ENCODE measurements around the gene ATP6V1G2. TPM values are rescaled to one million over a fixed set of nuclear protein-coding genes. Genes with fewer than 3 reads are reported as not detected.

Gene ATP6V1G2
- total RNA-seq, 1 experiment from 2014 or later = 1.2 TPM

GRCh38 chr6:31579119-31579505 lies 32.7 kb upstream of the ATP6V1G2 start:
- Mint-ChIP-seq H3K4me3 (ENCODE audit: unreplicated experiment) (no peak overlapping the region), H3K9me3 (ENCODE audit: unreplicated experiment) (no peaks in the 10 kb centered on the region), H3K27ac (ENCODE audit: low read depth, unreplicated experiment) (no peak overlapping the region), H3K4me1 (ENCODE audit: insufficient read depth, unreplicated experiment) (peaks cover 10% of the 10 kb centered on the region), H3K27me3 (ENCODE audit: insufficient read depth, unreplicated experiment) (peaks cover 7% of the 10 kb centered on the region), H3K36me3 (ENCODE audit: insufficient read depth, unreplicated experiment) (peaks cover 7% of the 10 kb centered on the region)
- no TSS peak for BruUV-seq (replicated peaks)
- intact Hi-C loops (cut with micrococcal nuclease) = no loop called here
- CTCF ChIA-PET = interaction anchor here (0.9 to 18.9 kb wide), 3 partner anchors 18 to 48 kb away, joined by 3 to 215 read pairs (median 4); partner anchors contain the start of gene NCR3
- POLR2A ChIA-PET = interaction anchor here (1.1 to 1.7 kb wide), 3 partner anchors 30 to 38 kb away, joined by 3 to 10 read pairs (median 4); partner anchors contain the start of genes ATP6V1G2 and DDX39B
- TF ChIP-seq, protein P1, sequence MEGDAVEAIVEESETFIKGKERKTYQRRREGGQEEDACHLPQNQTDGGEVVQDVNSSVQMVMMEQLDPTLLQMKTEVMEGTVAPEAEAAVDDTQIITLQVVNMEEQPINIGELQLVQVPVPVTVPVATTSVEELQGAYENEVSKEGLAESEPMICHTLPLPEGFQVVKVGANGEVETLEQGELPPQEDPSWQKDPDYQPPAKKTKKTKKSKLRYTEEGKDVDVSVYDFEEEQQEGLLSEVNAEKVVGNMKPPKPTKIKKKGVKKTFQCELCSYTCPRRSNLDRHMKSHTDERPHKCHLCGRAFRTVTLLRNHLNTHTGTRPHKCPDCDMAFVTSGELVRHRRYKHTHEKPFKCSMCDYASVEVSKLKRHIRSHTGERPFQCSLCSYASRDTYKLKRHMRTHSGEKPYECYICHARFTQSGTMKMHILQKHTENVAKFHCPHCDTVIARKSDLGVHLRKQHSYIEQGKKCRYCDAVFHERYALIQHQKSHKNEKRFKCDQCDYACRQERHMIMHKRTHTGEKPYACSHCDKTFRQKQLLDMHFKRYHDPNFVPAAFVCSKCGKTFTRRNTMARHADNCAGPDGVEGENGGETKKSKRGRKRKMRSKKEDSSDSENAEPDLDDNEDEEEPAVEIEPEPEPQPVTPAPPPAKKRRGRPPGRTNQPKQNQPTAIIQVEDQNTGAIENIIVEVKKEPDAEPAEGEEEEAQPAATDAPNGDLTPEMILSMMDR (IDR thresholded peaks at IDR 0.05; ENCODE audit: unreplicated experiment) = no peak
- no peak for DNase-seq (ENCODE audit: unreplicated experiment)

DNA sequence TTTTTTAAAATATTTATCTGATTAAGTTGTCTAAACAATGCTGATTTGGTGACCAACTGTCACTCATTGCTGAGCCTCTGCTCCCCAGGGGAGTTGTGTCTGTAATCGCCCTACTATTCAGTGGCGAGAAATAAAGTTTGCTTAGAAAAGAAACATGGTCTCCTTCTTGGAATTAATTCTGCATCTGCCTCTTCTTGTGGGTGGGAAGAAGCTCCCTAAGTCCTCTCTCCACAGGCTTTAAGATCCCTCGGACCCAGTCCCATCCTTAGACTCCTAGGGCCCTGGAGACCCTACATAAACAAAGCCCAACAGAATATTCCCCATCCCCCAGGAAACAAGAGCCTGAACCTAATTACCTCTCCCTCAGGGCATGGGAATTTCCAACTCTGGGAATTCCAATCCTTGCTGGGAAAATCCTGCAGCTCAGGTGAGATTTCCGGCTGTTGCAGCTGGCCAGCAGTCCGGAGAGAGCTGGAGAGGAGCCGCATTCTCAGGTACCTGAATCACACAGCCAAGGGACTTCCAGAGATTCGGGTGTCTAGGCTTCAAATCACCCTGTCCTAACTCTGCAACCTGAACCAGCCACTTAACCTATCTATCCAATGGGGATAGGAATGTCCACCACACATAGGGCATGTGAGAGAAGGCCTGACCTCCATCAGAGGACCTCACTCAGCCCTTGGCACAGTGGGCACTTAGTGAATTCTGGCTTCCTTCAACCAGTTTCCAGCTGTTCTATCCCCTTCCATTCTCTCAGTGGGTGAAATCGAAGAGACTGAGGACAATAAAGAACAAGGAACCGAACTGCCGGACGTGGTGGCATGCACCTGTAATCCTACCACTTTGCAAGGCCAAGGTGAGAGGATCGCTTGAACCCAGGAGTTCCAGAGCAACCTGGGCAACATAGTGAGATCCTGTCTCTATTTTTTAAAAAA lies 32.0 kb upstream of the ATP6V1G2 start:
- no TSS peak for BruUV-seq (replicated peaks)
- POLR2A ChIA-PET = interaction anchor here (0.5 to 1.7 kb wide), 10 partner anchors 9 to 1978 kb away, joined by 3 to 10 read pairs (median 4); partner anchors contain the start of genes ATP6V1G2, DDX39B and GPANK1
- CTCF ChIA-PET = interaction anchor here (0.9 to 18.9 kb wide), 3 partner anchors 19 to 49 kb away, joined by 3 to 215 read pairs (median 4); partner anchors contain the start of genes DDX39B and NCR3
- Mint-ChIP-seq H3K27ac (ENCODE audit: low read depth, unreplicated experiment) (peak overlapping the region; percentile 27), H3K4me3 (ENCODE audit: unreplicated experiment) (no peak overlapping the region), H3K27me3 (ENCODE audit: insufficient read depth, unreplicated experiment) (peaks cover 14% of the 10 kb centered on the region), H3K4me1 (ENCODE audit: insufficient read depth, unreplicated experiment) (peaks cover 10% of the 10 kb centered on the region), H3K9me3 (ENCODE audit: unreplicated experiment) (no peaks in the 10 kb centered on the region), H3K36me3 (ENCODE audit: insufficient read depth, unreplicated experiment) (peaks cover 7% of the 10 kb centered on the region)
- intact Hi-C loops (cut with micrococcal nuclease) = no loop called here
- TF ChIP-seq, protein P1 (IDR thresholded peaks at IDR 0.05; ENCODE audit: unreplicated experiment) = no peak
- DNase-seq (ENCODE audit: unreplicated experiment) = peak; percentile 65

- Mint-ChIP-seq H3K9me3 (ENCODE audit: unreplicated experiment) (no peaks in the 10 kb centered on the region), H3K27me3 (ENCODE audit: insufficient read depth, unreplicated experiment) (peaks cover 20% of the 10 kb centered on the region), H3K4me1 (ENCODE audit: insufficient read depth, unreplicated experiment) (peaks cover 12% of the 10 kb centered on the region), H3K27ac (ENCODE audit: low read depth, unreplicated experiment) (no peak overlapping the region), H3K36me3 (ENCODE audit: insufficient read depth, unreplicated experiment) (peaks cover 7% of the 10 kb centered on the region), H3K4me3 (ENCODE audit: unreplicated experiment) (no peak overlapping the region)
- BruUV-seq (replicated peaks) = no TSS peak
- intact Hi-C loops (cut with micrococcal nuclease) = no loop called here
- TF ChIP-seq, protein P1 (IDR thresholded peaks at IDR 0.05; ENCODE audit: unreplicated experiment) = no peak
- CTCF ChIA-PET = interaction anchor here (0.6 to 18.9 kb wide), 4 partner anchors 20 to 372 kb away, joined by 3 to 215 read pairs (median 4); partner anchors contain the start of genes ATP6V1G2 and NCR3
- DNase-seq (ENCODE audit: unreplicated experiment) = no peak
- POLR2A ChIA-PET = interaction anchor here (0.6 to 1.7 kb wide), 5 partner anchors 13 to 1979 kb away, joined by 3 to 10 read pairs (median 4); partner anchors contain the start of gene DDX39B
Observed at GRCh38 chr6:31577579-31577966, 31.2 kb upstream of the ATP6V1G2 start.

Data from MCF 10A (cell line).